Karpas-422 (cell line): ENCODE measurements around the gene SLC10A7. TPM values are rescaled to one million over a fixed set of nuclear protein-coding genes. Genes with fewer than 3 reads are reported as not detected.

Experiments used
- DNase-seq: peaks from one replicate; pipeline ENCODE4 v3.0.0-alpha.2; 2015
- H2AFZ ChIP-seq: fragments of 200-600 bp; sonication (generic); 2 replicates; pipeline ENCODE4 v1.6.1; 2014; ENCODE audit warnings: antibody characterized with exemption, low read length, mixed read lengths
- H3K27ac ChIP-seq: fragments of 200-600 bp; sonication (generic); 2 replicates; pipeline ENCODE4 v1.5.1; 2014; ENCODE audit warnings: mild to moderate bottlenecking, low read length, moderate library complexity
- H3K27me3 ChIP-seq: fragments of 200-600 bp; sonication (generic); 2 replicates; pipeline ENCODE4 v1.6.1; 2014; ENCODE audit warnings: low read length, mixed read lengths
- H3K36me3 ChIP-seq: fragments of 200-600 bp; sonication (generic); 2 replicates; pipeline ENCODE4 v1.6.1; 2014; ENCODE audit warnings: low read length, mixed read lengths; ENCODE audit not compliant: insufficient read depth
- H3K4me1 ChIP-seq: fragments of 200-600 bp; sonication (generic); 2 replicates; pipeline ENCODE4 v1.6.1; 2014; ENCODE audit warnings: mild to moderate bottlenecking, low read length, mixed read lengths
- H3K4me2 ChIP-seq: fragments of 200-600 bp; sonication (generic); 2 replicates; pipeline ENCODE4 v1.6.1; 2014; ENCODE audit warnings: low read length, low read depth, mild to moderate bottlenecking; ENCODE audit not compliant: poor library complexity, severe bottlenecking
- H3K4me3 ChIP-seq: fragments of 200-600 bp; sonication (generic); 2 replicates; pipeline ENCODE4 v1.5.1; 2014; ENCODE audit warnings: mild to moderate bottlenecking, antibody characterized with exemption, low read length, mixed read lengths
- H3K79me2 ChIP-seq: fragments of 200-600 bp; sonication (generic); 2 replicates; pipeline ENCODE4 v1.6.1; 2014; ENCODE audit warnings: mild to moderate bottlenecking, low read length, mixed read lengths
- H3K9ac ChIP-seq: fragments of 200-600 bp; sonication (generic); 2 replicates; pipeline ENCODE4 v1.6.0; 2014; ENCODE audit warnings: low read length
- H3K9me2 ChIP-seq: fragments of 200-600 bp; sonication (generic), shearing (Covaris generic); replicated peaks from 2 replicates; pipeline ENCODE4 v1.6.0; 2014; ENCODE audit warnings: mild to moderate bottlenecking, low read length, moderate library complexity; ENCODE audit not compliant: insufficient read depth
- H3K9me3 ChIP-seq: fragments of 300-700, 200-600 bp; sonication (generic); 2 replicates; pipeline ENCODE4 v1.6.1; 2014; ENCODE audit warnings: low read length, mixed read lengths
- H4K20me1 ChIP-seq: fragments of 200-600 bp; sonication (generic); 2 replicates; pipeline ENCODE4 v1.6.1; 2014; ENCODE audit warnings: mild to moderate bottlenecking, antibody characterized with exemption, low read length, low read depth; ENCODE audit not compliant: insufficient read depth
- total RNA-seq: library from RNA; depleted of rRNA; stranded (reverse); fragments of >200 nt; shearing (Covaris generic); gene quantifications from 2 replicates; pipeline ENCODE4 v1.2.3, GENCODE V29; 2014; ENCODE audit warnings: low replicate concordance

The SLC10A7 gene
- total RNA-seq, 1 experiment from 2014 or later = 26.6 TPM

- no peaks in the 10 kb centered on the region for H3K9me3 ChIP-seq
Observed at GRCh38 chr4:146271466-146271865, 250.3 kb downstream of the SLC10A7 start.

GRCh38 chr4:146269228-146269653, 252.5 kb downstream of the SLC10A7 start:
- Histone ChIP-seq H3K4me2 (no peak overlapping the region), H3K36me3 (no peaks in the 10 kb centered on the region), H3K27me3 (no peaks in the 10 kb centered on the region), H3K9ac (no peak overlapping the region), H3K27ac (no peak overlapping the region), H2AFZ (no peak overlapping the region), H3K4me3 (no peak overlapping the region), H4K20me1 (no peaks in the 10 kb centered on the region), H3K4me1 (no peaks in the 10 kb centered on the region), H3K9me2 (no peaks in the 10 kb centered on the region), H3K9me3 (no peaks in the 10 kb centered on the region), H3K79me2 (no peaks in the 10 kb centered on the region)
- no peak for DNase-seq

More at GRCh38 chr4:146271466-146271865, 250.3 kb downstream of the SLC10A7 start:
- Histone ChIP-seq H3K9ac (no peak overlapping the region), H3K4me1 (no peaks in the 10 kb centered on the region), H3K27me3 (no peaks in the 10 kb centered on the region), H4K20me1 (no peaks in the 10 kb centered on the region), H3K27ac (no peak overlapping the region), H3K36me3 (no peaks in the 10 kb centered on the region), H3K9me2 (no peaks in the 10 kb centered on the region), H2AFZ (no peak overlapping the region), H3K4me3 (no peak overlapping the region), H3K79me2 (no peaks in the 10 kb centered on the region), H3K4me2 (no peak overlapping the region)
- DNase-seq = no peak

- Histone ChIP-seq H2AFZ (no peak overlapping the region), H3K79me2 (no peaks in the 10 kb centered on the region), H4K20me1 (no peaks in the 10 kb centered on the region), H3K4me3 (no peak overlapping the region), H3K27ac (no peak overlapping the region), H3K9ac (no peak overlapping the region), H3K4me2 (no peak overlapping the region), H3K9me3 (no peaks in the 10 kb centered on the region), H3K27me3 (no peaks in the 10 kb centered on the region), H3K9me2 (no peaks in the 10 kb centered on the region), H3K36me3 (no peaks in the 10 kb centered on the region), H3K4me1 (no peaks in the 10 kb centered on the region)
- no peak for DNase-seq
Observed at GRCh38 chr4:146267826-146268225, 253.9 kb downstream of the SLC10A7 start.

GRCh38 chr4:146265950-146266490, 255.7 kb downstream of the SLC10A7 start:
- no peak overlapping the region for H3K4me2 ChIP-seq
- H3K4me3 ChIP-seq = no peak overlapping the region
- no peak overlapping the region for H3K27ac ChIP-seq
- no peaks in the 10 kb centered on the region for H3K79me2 ChIP-seq
- no peaks in the 10 kb centered on the region for H4K20me1 ChIP-seq
- no peak for DNase-seq
- H3K4me1 ChIP-seq = no peaks in the 10 kb centered on the region
- no peak overlapping the region for H3K9ac ChIP-seq
- no peaks in the 10 kb centered on the region for H3K9me3 ChIP-seq
- no peaks in the 10 kb centered on the region for H3K27me3 ChIP-seq
- no peaks in the 10 kb centered on the region for H3K36me3 ChIP-seq
- H3K9me2 ChIP-seq = no peaks in the 10 kb centered on the region
- no peak overlapping the region for H2AFZ ChIP-seq

- Histone ChIP-seq H3K9ac (no peak overlapping the region), H3K9me3 (no peaks in the 10 kb centered on the region), H2AFZ (no peak overlapping the region), H3K4me1 (no peaks in the 10 kb centered on the region), H3K4me3 (no peak overlapping the region), H3K27me3 (no peaks in the 10 kb centered on the region), H3K27ac (no peak overlapping the region), H4K20me1 (no peaks in the 10 kb centered on the region), H3K4me2 (no peak overlapping the region), H3K79me2 (no peaks in the 10 kb centered on the region), H3K36me3 (no peaks in the 10 kb centered on the region), H3K9me2 (no peaks in the 10 kb centered on the region)
- no peak for DNase-seq
Observed at GRCh38 chr4:146263793-146264192, 257.9 kb downstream of the SLC10A7 start.

- Histone ChIP-seq H3K27me3 (no peaks in the 10 kb centered on the region), H4K20me1 (no peaks in the 10 kb centered on the region), H3K9me3 (no peaks in the 10 kb centered on the region), H3K4me2 (no peak overlapping the region), H3K9me2 (no peaks in the 10 kb centered on the region), H3K36me3 (no peaks in the 10 kb centered on the region), H3K79me2 (no peaks in the 10 kb centered on the region), H2AFZ (no peak overlapping the region), H3K4me1 (no peaks in the 10 kb centered on the region), H3K9ac (no peak overlapping the region), H3K4me3 (no peak overlapping the region), H3K27ac (no peak overlapping the region)
- no peak for DNase-seq
Observed at GRCh38 chr4:146261041-146261440, 260.7 kb downstream of the SLC10A7 start.

GRCh38 chr4:146260521-146260920, 261.2 kb downstream of the SLC10A7 start:
- H3K4me1 ChIP-seq = no peaks in the 10 kb centered on the region

GRCh38 chr4:146257511-146257910, 264.2 kb downstream of the SLC10A7 start:
- Histone ChIP-seq H3K4me1 (peaks cover 9% of the 10 kb centered on the region), H4K20me1 (no peaks in the 10 kb centered on the region), H2AFZ (no peak overlapping the region), H3K27me3 (no peaks in the 10 kb centered on the region), H3K9me3 (no peaks in the 10 kb centered on the region), H3K79me2 (no peaks in the 10 kb centered on the region), H3K36me3 (no peaks in the 10 kb centered on the region), H3K4me2 (no peak overlapping the region), H3K9ac (no peak overlapping the region), H3K27ac (no peak overlapping the region), H3K9me2 (no peaks in the 10 kb centered on the region), H3K4me3 (no peak overlapping the region)
- DNase-seq = no peak

More at GRCh38 chr4:146260521-146260920, 261.2 kb downstream of the SLC10A7 start:
- H3K27ac ChIP-seq = no peak overlapping the region
- H3K79me2 ChIP-seq = no peaks in the 10 kb centered on the region
- no peaks in the 10 kb centered on the region for H4K20me1 ChIP-seq
- H3K4me2 ChIP-seq = no peak overlapping the region
- DNase-seq = no peak
- no peak overlapping the region for H3K9ac ChIP-seq
- H3K36me3 ChIP-seq = no peaks in the 10 kb centered on the region
- no peaks in the 10 kb centered on the region for H3K9me3 ChIP-seq
- H3K27me3 ChIP-seq = no peaks in the 10 kb centered on the region
- H3K4me3 ChIP-seq = no peak overlapping the region
- no peaks in the 10 kb centered on the region for H3K9me2 ChIP-seq
- H2AFZ ChIP-seq = no peak overlapping the region
